K562 (cell line): Measurements from ENCODE around the gene SGMS1. TPM values are rescaled to one million over a fixed set of nuclear protein-coding genes. Genes with fewer than 3 reads are reported as not detected.

Experiments
- BRD9 ChIP-seq: fragments of 450-650 bp; IDR thresholded peaks from 2 replicates; pipeline ENCODE4 v1.6.1; 2018; ENCODE audit warnings: low read depth; ENCODE audit not compliant: partially characterized antibody
- CAMTA2 ChIP-seq: fragments of 250-450 bp; sonication (Bioruptor Pico); conservative IDR thresholded peaks from 2 replicates; pipeline ENCODE4 v1.5.1; 2022
- CTBP1 ChIP-seq: fragments of 450-650 bp; IDR thresholded peaks from 2 replicates; pipeline ENCODE4 v1.6.1; 2016; ENCODE audit warnings: borderline replicate concordance
- FOXK2 ChIP-seq, 2 experiments: fragments of 450-650 bp; IDR thresholded peaks in 1 of 2; conservative IDR thresholded peaks in 1 of 2; 2 replicates each; pipeline ENCODE4 v1.6.1; 2016; ENCODE audit warnings: low read depth in 2 of 2, mild to moderate bottlenecking in 1 of 2
- HDAC1 ChIP-seq, 2 experiments: fragments of 450-650 bp; IDR thresholded peaks; 2 replicates each; pipeline ENCODE4 v1.6.1; 2016 to 2017; ENCODE audit warnings: inconsistent platforms in 1 of 2, mild to moderate bottlenecking in 1 of 2, moderate library complexity in 1 of 2
- HDAC2 ChIP-seq: fragments of 450-650 bp; IDR thresholded peaks from 2 replicates; pipeline ENCODE4 v1.6.1; 2016; ENCODE audit warnings: mild to moderate bottlenecking
- MTF1 ChIP-seq: fragments of 250-450 bp; sonication (Bioruptor Pico); IDR thresholded peaks from 2 replicates; pipeline ENCODE4 v1.9.0; 2021; ENCODE audit warnings: moderate library complexity, mild to moderate bottlenecking, inconsistent platforms, borderline replicate concordance
- NR2C1 ChIP-seq, 2 experiments: fragments of 450-650 bp; IDR thresholded peaks; 2 replicates each; pipeline ENCODE4 v1.6.1; 2017; ENCODE audit warnings: mild to moderate bottlenecking in 2 of 2, antibody characterized with exemption in 1 of 2, inconsistent platforms in 1 of 2, missing compliant biosample characterization in 1 of 2, missing genetic modification characterization in 1 of 2
- NR2F6 ChIP-seq: fragments of 450-650 bp; formaldehyde crosslinking; IDR thresholded peaks from 2 replicates; pipeline ENCODE4 v1.4.0; 2020; ENCODE audit warnings: mild to moderate bottlenecking
- PYGO2 ChIP-seq: fragments of 450-650 bp; IDR thresholded peaks from 2 replicates; pipeline ENCODE4 v1.6.1; 2016; ENCODE audit warnings: mild to moderate bottlenecking, missing genetic modification characterization, moderate library complexity, missing compliant biosample characterization
- RBBP5 ChIP-seq: fragments of 200-600 bp; sonication (generic); IDR thresholded peaks from 2 replicates; pipeline ENCODE4 v1.6.1; 2012; ENCODE audit warnings: borderline replicate concordance, mild to moderate bottlenecking, low read length, control low read depth, inconsistent platforms; ENCODE audit not compliant: insufficient read depth, poor library complexity, severe bottlenecking
- RFX1 ChIP-seq: fragments of 450-650 bp; IDR thresholded peaks from 2 replicates; pipeline ENCODE4 v1.6.1; 2016; ENCODE audit warnings: mild to moderate bottlenecking, moderate library complexity
- RHOXF2B ChIP-seq: fragments of 250-450 bp; sonication (Bioruptor Pico); conservative IDR thresholded peaks from 2 replicates; pipeline ENCODE4 v1.5.1; 2021
- SMARCB1 ChIP-seq: IDR thresholded peaks from 2 replicates; pipeline ENCODE4 v1.6.1; 2011; ENCODE audit warnings: improper control_type of control experiment, low read depth; ENCODE audit not compliant: insufficient read length
- TARDBP ChIP-seq: fragments of 450-650 bp; IDR thresholded peaks from 2 replicates; pipeline ENCODE4 v1.6.1; 2016
- TRIM24 ChIP-seq, 2 experiments: fragments of 450-650 bp; IDR thresholded peaks; 2 replicates each; pipeline ENCODE4 v1.6.1; 2016
- YBX1 ChIP-seq: fragments of 450-650 bp; IDR thresholded peaks from 2 replicates; pipeline ENCODE4 v1.7.1; 2016; ENCODE audit warnings: mild to moderate bottlenecking
- ZKSCAN8 ChIP-seq: fragments of 200-800 bp; sonication (Bioruptor generic); IDR thresholded peaks from 2 replicates; pipeline ENCODE4 v1.6.1; 2016; ENCODE audit warnings: missing genetic modification characterization, missing compliant biosample characterization
- ZNF175 ChIP-seq: fragments of 200-800 bp; sonication (Bioruptor generic); IDR thresholded peaks from 2 replicates; pipeline ENCODE4 v1.6.1; 2016; ENCODE audit warnings: low read depth, mild to moderate bottlenecking, missing genetic modification characterization, missing compliant biosample characterization
- ZNF232 ChIP-seq: sonication (generic); formaldehyde crosslinking; IDR thresholded peaks from 2 replicates; pipeline ENCODE4 v1.8.0; 2022; ENCODE audit warnings: mild to moderate bottlenecking, missing genetic modification reagents
- ZNF561 ChIP-seq: fragments of 450-650 bp; formaldehyde crosslinking; conservative IDR thresholded peaks from 2 replicates; pipeline ENCODE4 v1.4.0; 2020; ENCODE audit warnings: mild to moderate bottlenecking, moderate library complexity
- ZNF57 ChIP-seq: fragments of 450-650 bp; formaldehyde crosslinking; IDR thresholded peaks from 2 replicates; pipeline ENCODE4 v1.4.0; 2020; ENCODE audit warnings: mild to moderate bottlenecking, moderate library complexity
- ZNF766 ChIP-seq: fragments of 200-800 bp; sonication (Bioruptor generic); conservative IDR thresholded peaks from 2 replicates; pipeline ENCODE4 v1.6.1; 2016; ENCODE audit warnings: missing genetic modification characterization, missing compliant biosample characterization
- polyA plus RNA-seq, 8 experiments: library from polyadenylated mRNA; depleted of rRNA in 4 of 8; stranded (reverse) in 5 of 8; unstranded in 3 of 8; fragments of >200 nt; fragmentation: Nextera tagmentation in 2 of 8; fragmentation: Illumina TruSeq in 1 of 8; extraction: Ambion mirVana in 2 of 8; extraction: Trizol in 1 of 8; gene quantifications; 2 replicates each; pipeline versions ENCODE4 v1.2.1 to v1.2.3, GENCODE V29; 2011 to 2014; ENCODE audit warnings: inconsistent platforms in 1 of 8, missing spikeins in 1 of 8
- total RNA-seq, 7 experiments: library from RNA; depleted of rRNA in 6 of 7; stranded (reverse); fragments of >200 nt in 6 of 7; fragmentation: Illumina TruSeq in 2 of 7; extraction: Trizol in 2 of 7; gene quantifications; 2 replicates each; pipeline versions ENCODE4 v1.2.1 to v1.2.3, GENCODE V29; 2011 to 2021; ENCODE audit warnings: low replicate concordance in 1 of 7
- TF ChIP-seq, protein P1 (sequence below): fragments of 250-450 bp; sonication (Bioruptor Pico); IDR thresholded peaks from 2 replicates; pipeline ENCODE4 v1.8.0; 2022; ENCODE audit warnings: inconsistent platforms, mild to moderate bottlenecking, moderate library complexity, borderline replicate concordance
- TF ChIP-seq, protein P2 (sequence below): IDR thresholded peaks from 2 replicates; pipeline ENCODE4 v1.6.1; 2011; ENCODE audit warnings: borderline replicate concordance, low read depth, mild to moderate bottlenecking, moderate library complexity, low read length; ENCODE audit not compliant: insufficient read depth, poor library complexity, severe bottlenecking
- TF ChIP-seq, protein P3 (sequence below): sonication (generic); formaldehyde crosslinking; IDR thresholded peaks from 2 replicates; pipeline ENCODE4 v1.8.1; 2022; ENCODE audit warnings: missing genetic modification reagents

Gene SGMS1
- total and polyA plus RNA-seq, 9 of the 15 experiments (the other 6 are each of a cell fraction or from before 2014, with no cell fraction given): 22.6 to 232 (median 82.2) TPM

DNA sequence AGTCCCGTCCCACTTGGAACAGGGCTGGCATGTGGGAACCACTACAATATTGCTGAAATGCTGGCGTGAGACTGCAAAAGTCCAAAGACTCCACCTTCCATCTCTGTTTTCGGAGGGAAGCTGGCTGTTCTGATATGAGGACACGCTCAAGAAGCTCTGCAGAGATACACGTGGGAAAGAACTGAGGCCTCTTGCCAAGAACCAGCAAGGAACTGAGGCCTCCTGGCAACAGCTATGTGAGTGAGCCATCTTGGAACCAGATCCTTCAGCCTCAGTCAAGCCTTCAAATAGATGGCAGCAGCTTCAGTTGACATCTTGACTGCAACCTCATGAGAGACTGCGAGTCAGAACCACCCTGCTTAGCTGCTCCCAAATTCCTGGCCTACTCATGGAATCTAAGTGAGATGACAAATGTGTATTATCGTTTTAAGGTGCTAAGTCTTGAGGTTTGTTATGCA, 30.8 kb downstream of the SGMS1 start (continued):
- TF ChIP-seq, protein P1, sequence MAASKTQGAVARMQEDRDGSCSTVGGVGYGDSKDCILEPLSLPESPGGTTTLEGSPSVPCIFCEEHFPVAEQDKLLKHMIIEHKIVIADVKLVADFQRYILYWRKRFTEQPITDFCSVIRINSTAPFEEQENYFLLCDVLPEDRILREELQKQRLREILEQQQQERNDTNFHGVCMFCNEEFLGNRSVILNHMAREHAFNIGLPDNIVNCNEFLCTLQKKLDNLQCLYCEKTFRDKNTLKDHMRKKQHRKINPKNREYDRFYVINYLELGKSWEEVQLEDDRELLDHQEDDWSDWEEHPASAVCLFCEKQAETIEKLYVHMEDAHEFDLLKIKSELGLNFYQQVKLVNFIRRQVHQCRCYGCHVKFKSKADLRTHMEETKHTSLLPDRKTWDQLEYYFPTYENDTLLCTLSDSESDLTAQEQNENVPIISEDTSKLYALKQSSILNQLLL (CRISPR knock-in tag): no peak
- peak; percentile 67 for TF ChIP-seq RBBP5
- TF ChIP-seq TRIM24 (IDR thresholded peaks at IDR 0.05): peak; percentile 54 to 56; a peak in 2 of 4 replicates
- no peak for TF ChIP-seq NR2C1 (IDR thresholded peaks at IDR 0.05)
- peak; percentile 73 for TF ChIP-seq NR2C1 (tag; IDR thresholded peaks at IDR 0.05)
- no peak for TF ChIP-seq ZNF561 (CRISPR knock-in tag)
- TF ChIP-seq SMARCB1: no peak
- TF ChIP-seq CTBP1: peak; percentile 53; the same call in 1 of the 2 replicates
- no peak for TF ChIP-seq TARDBP
- no peak for TF ChIP-seq RHOXF2B
- TF ChIP-seq RFX1: peak; percentile 24; the same call in 1 of the 2 replicates
- peak; percentile 56 for TF ChIP-seq BRD9
- TF ChIP-seq PYGO2 (tag): peak; percentile 40; the same call in 1 of the 2 replicates
- TF ChIP-seq HDAC2: peak; percentile 37
- peak in 1 of 2 experiments; percentile 38; a peak in 1 of 4 replicates for TF ChIP-seq HDAC1 (IDR thresholded peaks at IDR 0.05)
- 0 out of 2 replicates have a peak, but pooled peaks have one; percentile 40 for TF ChIP-seq ZNF766
- TF ChIP-seq, protein P2, sequence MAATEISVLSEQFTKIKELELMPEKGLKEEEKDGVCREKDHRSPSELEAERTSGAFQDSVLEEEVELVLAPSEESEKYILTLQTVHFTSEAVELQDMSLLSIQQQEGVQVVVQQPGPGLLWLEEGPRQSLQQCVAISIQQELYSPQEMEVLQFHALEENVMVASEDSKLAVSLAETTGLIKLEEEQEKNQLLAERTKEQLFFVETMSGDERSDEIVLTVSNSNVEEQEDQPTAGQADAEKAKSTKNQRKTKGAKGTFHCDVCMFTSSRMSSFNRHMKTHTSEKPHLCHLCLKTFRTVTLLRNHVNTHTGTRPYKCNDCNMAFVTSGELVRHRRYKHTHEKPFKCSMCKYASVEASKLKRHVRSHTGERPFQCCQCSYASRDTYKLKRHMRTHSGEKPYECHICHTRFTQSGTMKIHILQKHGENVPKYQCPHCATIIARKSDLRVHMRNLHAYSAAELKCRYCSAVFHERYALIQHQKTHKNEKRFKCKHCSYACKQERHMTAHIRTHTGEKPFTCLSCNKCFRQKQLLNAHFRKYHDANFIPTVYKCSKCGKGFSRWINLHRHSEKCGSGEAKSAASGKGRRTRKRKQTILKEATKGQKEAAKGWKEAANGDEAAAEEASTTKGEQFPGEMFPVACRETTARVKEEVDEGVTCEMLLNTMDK: no peak
- no peak for TF ChIP-seq MTF1
- TF ChIP-seq CAMTA2 (CRISPR knock-in tag): no peak
- TF ChIP-seq NR2F6 (CRISPR knock-in tag): no peak
- no peak for TF ChIP-seq YBX1
- TF ChIP-seq ZNF232 (CRISPR knock-in tag): no peak
- TF ChIP-seq ZKSCAN8: peak; percentile 84
- TF ChIP-seq, protein P3, sequence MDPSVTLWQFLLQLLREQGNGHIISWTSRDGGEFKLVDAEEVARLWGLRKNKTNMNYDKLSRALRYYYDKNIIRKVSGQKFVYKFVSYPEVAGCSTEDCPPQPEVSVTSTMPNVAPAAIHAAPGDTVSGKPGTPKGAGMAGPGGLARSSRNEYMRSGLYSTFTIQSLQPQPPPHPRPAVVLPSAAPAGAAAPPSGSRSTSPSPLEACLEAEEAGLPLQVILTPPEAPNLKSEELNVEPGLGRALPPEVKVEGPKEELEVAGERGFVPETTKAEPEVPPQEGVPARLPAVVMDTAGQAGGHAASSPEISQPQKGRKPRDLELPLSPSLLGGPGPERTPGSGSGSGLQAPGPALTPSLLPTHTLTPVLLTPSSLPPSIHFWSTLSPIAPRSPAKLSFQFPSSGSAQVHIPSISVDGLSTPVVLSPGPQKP (CRISPR knock-in tag): no peak
- TF ChIP-seq FOXK2 (conservative IDR thresholded peaks at IDR 0.05 in 1 of 2, IDR thresholded peaks at IDR 0.05 in 1 of 2; ENCODE audit: low read depth in 2 of 2): peak; percentile 21 to 63; a peak in 1 of 4 replicates
- TF ChIP-seq ZNF57 (CRISPR knock-in tag): no peak
- TF ChIP-seq ZNF175: peak; percentile 83; the same call in 1 of the 2 replicates
